Effector CD8-positive, alpha-beta T cell (primary cell): ENCODE data around the gene PRR20E.
"Not testable (repeated sequence)": the region's sequence is repeated elsewhere in the genome, so short reads cannot be mapped to it uniquely, and the experiment has no call there.

Experiments
- DNase-seq: peaks from one replicate; lab custom pipeline; 2025; lab: John Stamatoyannopoulos, UW
- total RNA-seq, 4 experiments: gene quantifications; one replicate each; lab custom pipeline; 2026; lab: John Stamatoyannopoulos, UW

The PRR20E gene
- 0 reads per million in 4 experiments for total RNA-seq

GRCh38 chr13:57166897-57167296 is at the start of gene PRR20E:
Gene PRR20E, plus strand, starts transcription at chr13:57167197. Its CDS starts 387 bp downstream, at chr13:57167584.
- not testable (repeated sequence) for DNase-seq

GRCh38 chr13:57123681-57124080 is 43.3 kb upstream of the PRR20E start:
- DNase-seq: no peak

- no peak for DNase-seq
Observed at GRCh38 chr13:57128909-57129308, 38.1 kb upstream of the PRR20E start.

GRCh38 chr13:57136093-57136492 is 30.9 kb upstream of the PRR20E start:
- DNase-seq: no peak

GRCh38 chr13:57137585-57137984 is 29.4 kb upstream of the PRR20E start:
- DNase-seq: no peak

- no peak for DNase-seq
Observed at GRCh38 chr13:57138988-57139387, 28.0 kb upstream of the PRR20E start.

- not testable (repeated sequence) for DNase-seq
Observed at GRCh38 chr13:57139781-57140180, 27.2 kb upstream of the PRR20E start.

- not testable (repeated sequence) for DNase-seq
Observed at GRCh38 chr13:57140235-57140968, 26.6 kb upstream of the PRR20E start, which contains the start of gene PRR20A. Gene PRR20A, plus strand, starts transcription at chr13:57140918. Its CDS starts 387 bp downstream, at chr13:57141305.

GRCh38 chr13:57147188-57147587 is 19.8 kb upstream of the PRR20E start, which contains the start of gene PRR20B:
Gene PRR20B, plus strand, starts transcription at chr13:57147488. Its CDS starts 387 bp downstream, at chr13:57147875.
- DNase-seq: not testable (repeated sequence)

GRCh38 chr13:57148106-57148505 is 18.9 kb upstream of the PRR20E start:
- DNase-seq: not testable (repeated sequence)

GRCh38 chr13:57153761-57154160 is 13.2 kb upstream of the PRR20E start, which contains the start of gene PRR20C:
Gene PRR20C, plus strand, starts transcription at chr13:57154061. Its CDS starts 387 bp downstream, at chr13:57154448.
- DNase-seq: not testable (repeated sequence)

GRCh38 chr13:57160332-57160731 is 6.7 kb upstream of the PRR20E start, which contains the start of gene PRR20D:
Gene PRR20D, plus strand, starts transcription at chr13:57160632. Its CDS starts 387 bp downstream, at chr13:57161019.
- DNase-seq: not testable (repeated sequence)

GRCh38 chr13:57191667-57192066 is 24.7 kb downstream of the PRR20E start:
- DNase-seq: no peak

GRCh38 chr13:57212989-57213388 is 46.0 kb downstream of the PRR20E start:
- no peak for DNase-seq
